HG02610 (cell line): ENCODE measurements around the gene RBM17.
A peak's percentile ranks its signal among the peaks of the same experiment; 100 is the strongest.
"Not testable (repeated sequence)": the region's sequence is repeated elsewhere in the genome, so short reads cannot be mapped to it uniquely, and the experiment has no call there.

Experiments
- ATAC-seq: cut with Tn5 transposase; IDR thresholded peaks from one replicate; pipeline ENCODE4 v1.9.1; 2021; ENCODE audit warnings: mild to moderate bottlenecking, moderate library complexity; ENCODE audit not compliant: unreplicated experiment

RBM17 gene

GRCh38 chr10:6135039-6135438 is 46.2 kb downstream of the RBM17 start:
- no peak for ATAC-seq

GRCh38 chr10:6135589-6136168 is 46.8 kb downstream of the RBM17 start:
- ATAC-seq: no peak

GRCh38 chr10:6136215-6137201 is 47.7 kb downstream of the RBM17 start:
- peak; percentile 35 for ATAC-seq

- ATAC-seq: no peak
Measured at GRCh38 chr10:6138456-6138855, 49.6 kb downstream of the RBM17 start.

GRCh38 chr10:6139470-6139869 is 50.6 kb downstream of the RBM17 start:
- ATAC-seq: no peak

GRCh38 chr10:6140141-6140841 is 51.5 kb downstream of the RBM17 start:
- no peak for ATAC-seq

GRCh38 chr10:6140965-6141295 is 52.1 kb downstream of the RBM17 start:
- no peak for ATAC-seq

- ATAC-seq: peak; percentile 53
Measured at GRCh38 chr10:6141296-6142151, 52.7 kb downstream of the RBM17 start.

GRCh38 chr10:6142186-6142585 is 53.4 kb downstream of the RBM17 start:
- ATAC-seq: not testable (repeated sequence)

- ATAC-seq: no peak
Measured at GRCh38 chr10:6142644-6143043, 53.8 kb downstream of the RBM17 start.

GRCh38 chr10:6143181-6143580 is 54.3 kb downstream of the RBM17 start:
- no peak for ATAC-seq

- ATAC-seq: peak; percentile 87
Measured at GRCh38 chr10:6144406-6145165, 55.8 kb downstream of the RBM17 start.

GRCh38 chr10:6145166-6145987 is 56.5 kb downstream of the RBM17 start:
- no peak for ATAC-seq

- no peak for ATAC-seq
Measured at GRCh38 chr10:6146013-6146785, 57.4 kb downstream of the RBM17 start.

- ATAC-seq: no peak
Measured at GRCh38 chr10:6146921-6147320, 58.1 kb downstream of the RBM17 start.

GRCh38 chr10:6148251-6148701 is 59.4 kb downstream of the RBM17 start:
- no peak for ATAC-seq

- ATAC-seq: no peak
Measured at GRCh38 chr10:6148908-6149307, 60.1 kb downstream of the RBM17 start.
